ENCODE data around the gene LRFN4. TPM values are rescaled to one million over a fixed set of nuclear protein-coding genes. Genes with fewer than 3 reads are reported as not detected.
A peak's percentile ranks its signal among the peaks of the same experiment; 100 is the strongest.

Gene LRFN4
- total and polyA plus RNA-seq, 2 of the 13 experiments (the other 11 are each of a cell fraction or from before 2014, with no cell fraction given): 1.3 to 6.8 TPM

GRCh38 chr11:66902486-66903177 lies 45.8 kb downstream of the LRFN4 start:
- Histone ChIP-seq H3K36me3 (replicated peaks in 1 of 2; ENCODE audit: control insufficient read depth in 1 of 2, insufficient read depth in 2 of 2, low read length in 2 of 2) (no peaks in the 10 kb centered on the region; a peak in 1 of 5 replicates), H2AFZ (ENCODE audit: low read length) (no peak overlapping the region), H3K4me1 (ENCODE audit: insufficient read depth, low read length) (peaks cover 71% of the 10 kb centered on the region), H3K79me2 (ENCODE audit: insufficient read depth, low read length) (peaks cover 60% of the 10 kb centered on the region), H3K4me3 (replicated peaks in 1 of 3; ENCODE audit: insufficient read depth in 1 of 3, low read depth in 2 of 3, low read length in 3 of 3) (peak overlapping the region; percentile 3 to 64 (median 4); a peak in 3 of 6 replicates), H4K20me1 (ENCODE audit: insufficient read depth, low read length) (no peaks in the 10 kb centered on the region), H3K9me3 (ENCODE audit: low read length) (no peaks in the 10 kb centered on the region), H3K27me3 (ENCODE audit: control insufficient read depth in 1 of 2, insufficient read depth in 2 of 2, low read length in 2 of 2) (no peaks in the 10 kb centered on the region), H3K9ac (ENCODE audit: insufficient read depth, low read depth, low read length) (peak overlapping the region; percentile 63), H3K4me2 (ENCODE audit: low read depth, low read length) (peak overlapping the region; percentile 92), H3K27ac (ENCODE audit: extremely low read length, insufficient read depth, low read length) (peak overlapping the region; percentile 80)
- WGBS (ENCODE audit: low lambda C conversion rate): 62% methylated on average over 12 of the region's 15 CpGs
- BruUV-seq (replicated peaks): no TSS peak
- FAIRE-seq (no peak), ATAC-seq (no peak), DNase-seq (ENCODE audit: low spot score) (no peak)
- ChIA-PET CTCF (ENCODE audit: low intra/inter-chr PET ratio, low total read pairs) (no interaction called here), POLR2A (interaction anchor here (0.8 to 2.4 kb wide), 14 partner anchors 8 to 73 kb away, joined by 3 to 18 read pairs (median 4); partner anchors contain the start of genes PC and RCE1)
- in situ Hi-C loops (cut with HindIII; ENCODE audit: extremely low pct_ligation_motif_present, low pct_unique_long_range_greater_than_20kb): no loop called here
- intact Hi-C loops (cut with micrococcal nuclease; ENCODE audit: unreplicated experiment): loop anchor here (2.0 kb wide), 1 partner anchor 72 kb away; the partner anchor contains the start of gene C11orf86
- TF ChIP-seq YEATS4 (CRISPR knock-in tag; IDR thresholded peaks at IDR 0.05; ENCODE audit: borderline replicate concordance) (no peak), ZNF790 (CRISPR knock-in tag; IDR thresholded peaks at IDR 0.05; ENCODE audit: borderline replicate concordance) (0 out of 2 replicates have a peak, but pooled peaks have one; percentile 59), ZNF646 (CRISPR knock-in tag; IDR thresholded peaks at IDR 0.05) (0 out of 2 replicates have a peak, but pooled peaks have one; percentile 30), ZFP91 (CRISPR knock-in tag; IDR thresholded peaks at IDR 0.05; ENCODE audit: borderline replicate concordance) (0 out of 2 replicates have a peak, but pooled peaks have one; percentile 43), NR3C1 (CRISPR knock-in tag; IDR thresholded peaks at IDR 0.05) (no peak), ZC3H4 (CRISPR knock-in tag; IDR thresholded peaks at IDR 0.05; ENCODE audit: borderline replicate concordance) (peak; percentile 63; the same call in 1 of the 2 replicates), SATB2 (CRISPR knock-in tag; IDR thresholded peaks at IDR 0.05) (0 out of 2 replicates have a peak, but pooled peaks have one; percentile 25), ZNF709 (CRISPR knock-in tag; IDR thresholded peaks at IDR 0.05) (0 out of 2 replicates have a peak, but pooled peaks have one; percentile 23), MBD4 (IDR thresholded peaks at IDR 0.05; ENCODE audit: borderline replicate concordance, low read length) (no peak), ZNF616 (CRISPR knock-in tag; IDR thresholded peaks at IDR 0.05; ENCODE audit: low read depth) (0 out of 2 replicates have a peak, but pooled peaks have one; percentile 11), HOXA3 (CRISPR knock-in tag; IDR thresholded peaks at IDR 0.05) (peak; percentile 27; the same call in 1 of the 2 replicates), ZBTB38 (CRISPR knock-in tag; IDR thresholded peaks at IDR 0.05) (peak; percentile 81)
